ENCODE measurements around the gene TRPV4. TPM values are rescaled to one million over a fixed set of nuclear protein-coding genes. Genes with fewer than 3 reads are reported as not detected.

The TRPV4 gene
- total and polyA plus RNA-seq, 2 experiments from 2014 or later = 0.66 to 1.1 TPM

DNA sequence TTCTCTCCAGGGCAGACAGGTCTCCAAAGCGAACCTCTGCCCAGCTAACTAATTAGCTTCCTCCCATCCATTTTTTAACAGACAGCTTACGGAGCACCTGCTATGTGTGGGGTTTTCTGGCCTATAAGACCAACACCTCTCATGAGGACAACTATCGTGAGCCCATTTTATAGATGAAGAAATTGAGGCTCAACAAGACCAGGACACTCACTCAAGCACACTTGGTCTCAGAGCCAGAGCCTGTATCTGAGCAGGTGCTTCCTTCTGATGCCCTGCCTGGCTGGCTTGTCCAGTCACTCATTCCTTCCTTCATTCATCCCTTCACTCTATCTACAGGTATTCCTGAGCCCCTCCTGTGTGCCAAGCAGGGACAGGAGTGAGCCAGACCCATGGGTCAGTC, 6.1 kb downstream of the TRPV4 start (continued):
- TF ChIP-seq, protein P1, sequence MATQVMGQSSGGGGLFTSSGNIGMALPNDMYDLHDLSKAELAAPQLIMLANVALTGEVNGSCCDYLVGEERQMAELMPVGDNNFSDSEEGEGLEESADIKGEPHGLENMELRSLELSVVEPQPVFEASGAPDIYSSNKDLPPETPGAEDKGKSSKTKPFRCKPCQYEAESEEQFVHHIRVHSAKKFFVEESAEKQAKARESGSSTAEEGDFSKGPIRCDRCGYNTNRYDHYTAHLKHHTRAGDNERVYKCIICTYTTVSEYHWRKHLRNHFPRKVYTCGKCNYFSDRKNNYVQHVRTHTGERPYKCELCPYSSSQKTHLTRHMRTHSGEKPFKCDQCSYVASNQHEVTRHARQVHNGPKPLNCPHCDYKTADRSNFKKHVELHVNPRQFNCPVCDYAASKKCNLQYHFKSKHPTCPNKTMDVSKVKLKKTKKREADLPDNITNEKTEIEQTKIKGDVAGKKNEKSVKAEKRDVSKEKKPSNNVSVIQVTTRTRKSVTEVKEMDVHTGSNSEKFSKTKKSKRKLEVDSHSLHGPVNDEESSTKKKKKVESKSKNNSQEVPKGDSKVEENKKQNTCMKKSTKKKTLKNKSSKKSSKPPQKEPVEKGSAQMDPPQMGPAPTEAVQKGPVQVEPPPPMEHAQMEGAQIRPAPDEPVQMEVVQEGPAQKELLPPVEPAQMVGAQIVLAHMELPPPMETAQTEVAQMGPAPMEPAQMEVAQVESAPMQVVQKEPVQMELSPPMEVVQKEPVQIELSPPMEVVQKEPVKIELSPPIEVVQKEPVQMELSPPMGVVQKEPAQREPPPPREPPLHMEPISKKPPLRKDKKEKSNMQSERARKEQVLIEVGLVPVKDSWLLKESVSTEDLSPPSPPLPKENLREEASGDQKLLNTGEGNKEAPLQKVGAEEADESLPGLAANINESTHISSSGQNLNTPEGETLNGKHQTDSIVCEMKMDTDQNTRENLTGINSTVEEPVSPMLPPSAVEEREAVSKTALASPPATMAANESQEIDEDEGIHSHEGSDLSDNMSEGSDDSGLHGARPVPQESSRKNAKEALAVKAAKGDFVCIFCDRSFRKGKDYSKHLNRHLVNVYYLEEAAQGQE (IDR thresholded peaks at IDR 0.05; ENCODE audit: unreplicated experiment) = no peak
- no peak for TF ChIP-seq ZNF114 (CRISPR knock-in tag; IDR thresholded peaks at IDR 0.05)
- TF ChIP-seq ZNF331 (CRISPR knock-in tag; IDR thresholded peaks at IDR 0.05; ENCODE audit: low read depth) = no peak
- no peak for TF ChIP-seq POLR2AphosphoS5 (IDR thresholded peaks at IDR 0.05; ENCODE audit: low read depth)
- TF ChIP-seq, protein P2, sequence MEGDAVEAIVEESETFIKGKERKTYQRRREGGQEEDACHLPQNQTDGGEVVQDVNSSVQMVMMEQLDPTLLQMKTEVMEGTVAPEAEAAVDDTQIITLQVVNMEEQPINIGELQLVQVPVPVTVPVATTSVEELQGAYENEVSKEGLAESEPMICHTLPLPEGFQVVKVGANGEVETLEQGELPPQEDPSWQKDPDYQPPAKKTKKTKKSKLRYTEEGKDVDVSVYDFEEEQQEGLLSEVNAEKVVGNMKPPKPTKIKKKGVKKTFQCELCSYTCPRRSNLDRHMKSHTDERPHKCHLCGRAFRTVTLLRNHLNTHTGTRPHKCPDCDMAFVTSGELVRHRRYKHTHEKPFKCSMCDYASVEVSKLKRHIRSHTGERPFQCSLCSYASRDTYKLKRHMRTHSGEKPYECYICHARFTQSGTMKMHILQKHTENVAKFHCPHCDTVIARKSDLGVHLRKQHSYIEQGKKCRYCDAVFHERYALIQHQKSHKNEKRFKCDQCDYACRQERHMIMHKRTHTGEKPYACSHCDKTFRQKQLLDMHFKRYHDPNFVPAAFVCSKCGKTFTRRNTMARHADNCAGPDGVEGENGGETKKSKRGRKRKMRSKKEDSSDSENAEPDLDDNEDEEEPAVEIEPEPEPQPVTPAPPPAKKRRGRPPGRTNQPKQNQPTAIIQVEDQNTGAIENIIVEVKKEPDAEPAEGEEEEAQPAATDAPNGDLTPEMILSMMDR (conservative IDR thresholded peaks at IDR 0.05; ENCODE audit: low read depth in 2 of 2) = no peak

DNA sequence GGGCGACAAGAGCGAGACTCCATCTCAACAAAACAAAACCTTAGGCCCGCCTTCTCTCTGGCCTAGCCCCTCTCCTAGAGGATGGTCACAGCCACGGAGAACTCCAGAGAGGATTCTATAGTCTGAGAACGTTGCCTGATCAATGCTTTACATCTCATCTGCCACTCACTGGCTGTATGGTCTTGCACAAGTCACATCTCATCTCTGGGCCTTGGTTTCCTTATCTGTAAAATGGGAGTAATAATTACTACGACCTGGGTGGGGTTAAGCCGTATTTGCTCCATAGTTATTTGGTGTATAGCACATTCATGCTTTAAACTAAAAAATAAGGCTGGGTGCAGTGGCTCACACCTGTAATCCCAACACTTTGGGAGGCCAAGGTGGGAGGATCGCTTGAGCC, 8.5 kb downstream of the TRPV4 start:
- no peak overlapping the region for H2AFZ ChIP-seq
- ATAC-seq = no peak
- H3K4me3 Mint-ChIP-seq = no peak overlapping the region
- peaks cover 6% of the 10 kb centered on the region for H3K27me3 Mint-ChIP-seq (ENCODE audit: insufficient read depth, low read depth, poor library complexity)
- no peaks in the 10 kb centered on the region for H3K9me3 Mint-ChIP-seq
- no peak overlapping the region for H3K4me2 ChIP-seq
- peaks cover 10% of the 10 kb centered on the region; the same call in 2 of the 3 replicates for H3K4me1 Mint-ChIP-seq
- no peaks in the 10 kb centered on the region for H3K9me2 ChIP-seq (ENCODE audit: insufficient read depth)
- H3K27ac Mint-ChIP-seq = no peak overlapping the region
- H3K4me3 ChIP-seq = no peak overlapping the region
- DNase-seq (ENCODE audit: low spot score) = no peak
- no peaks in the 10 kb centered on the region for H4K20me1 ChIP-seq (replicated peaks; ENCODE audit: insufficient read depth)
- H3K36me3 ChIP-seq (ENCODE audit: insufficient read depth) = no peaks in the 10 kb centered on the region
- no peaks in the 10 kb centered on the region for H3K4me1 ChIP-seq (ENCODE audit: insufficient read depth)
- TF ChIP-seq CREB1 (CRISPR knock-in tag; IDR thresholded peaks at IDR 0.05; ENCODE audit: low read depth) (no peak), EZH2 (IDR thresholded peaks at IDR 0.05; ENCODE audit: low read depth, unreplicated experiment) (no peak), EZH2phosphoT487 (IDR thresholded peaks at IDR 0.05; ENCODE audit: unreplicated experiment) (no peak), ZNF331 (CRISPR knock-in tag; IDR thresholded peaks at IDR 0.05; ENCODE audit: low read depth) (no peak), STAT1 (IDR thresholded peaks at IDR 0.05; ENCODE audit: unreplicated experiment) (no peak), NANOG (IDR thresholded peaks at IDR 0.05; ENCODE audit: borderline replicate concordance) (no peak)
- no peaks in the 10 kb centered on the region for H3K79me2 ChIP-seq (replicated peaks; ENCODE audit: insufficient read depth)
- H3K27me3 ChIP-seq (ENCODE audit: insufficient read depth) = no peaks in the 10 kb centered on the region
- H3K27ac ChIP-seq (ENCODE audit: low read depth) = no peak overlapping the region
- H3F3A ChIP-seq (replicated peaks; ENCODE audit: low read depth) = no peaks in the 10 kb centered on the region
- no peaks in the 10 kb centered on the region for H3K36me3 Mint-ChIP-seq (ENCODE audit: low read depth)

All from GM23338 (cell line).